Neural cell (in vitro differentiated cells): Measurements from ENCODE around the gene FOXP4.

Experiments used
- POLR2AphosphoS5 ChIP-seq: IDR thresholded peaks from 2 replicates; pipeline ENCODE4 v1.6.1; 2012
- TF ChIP-seq, protein P1 (sequence below): fragments of 450-650 bp; IDR thresholded peaks from 2 replicates; pipeline ENCODE4 v1.5.1; 2014; ENCODE audit warnings: antibody characterized with exemption, mild to moderate bottlenecking, moderate library complexity; ENCODE audit not compliant: poor library complexity, severe bottlenecking

DNA sequence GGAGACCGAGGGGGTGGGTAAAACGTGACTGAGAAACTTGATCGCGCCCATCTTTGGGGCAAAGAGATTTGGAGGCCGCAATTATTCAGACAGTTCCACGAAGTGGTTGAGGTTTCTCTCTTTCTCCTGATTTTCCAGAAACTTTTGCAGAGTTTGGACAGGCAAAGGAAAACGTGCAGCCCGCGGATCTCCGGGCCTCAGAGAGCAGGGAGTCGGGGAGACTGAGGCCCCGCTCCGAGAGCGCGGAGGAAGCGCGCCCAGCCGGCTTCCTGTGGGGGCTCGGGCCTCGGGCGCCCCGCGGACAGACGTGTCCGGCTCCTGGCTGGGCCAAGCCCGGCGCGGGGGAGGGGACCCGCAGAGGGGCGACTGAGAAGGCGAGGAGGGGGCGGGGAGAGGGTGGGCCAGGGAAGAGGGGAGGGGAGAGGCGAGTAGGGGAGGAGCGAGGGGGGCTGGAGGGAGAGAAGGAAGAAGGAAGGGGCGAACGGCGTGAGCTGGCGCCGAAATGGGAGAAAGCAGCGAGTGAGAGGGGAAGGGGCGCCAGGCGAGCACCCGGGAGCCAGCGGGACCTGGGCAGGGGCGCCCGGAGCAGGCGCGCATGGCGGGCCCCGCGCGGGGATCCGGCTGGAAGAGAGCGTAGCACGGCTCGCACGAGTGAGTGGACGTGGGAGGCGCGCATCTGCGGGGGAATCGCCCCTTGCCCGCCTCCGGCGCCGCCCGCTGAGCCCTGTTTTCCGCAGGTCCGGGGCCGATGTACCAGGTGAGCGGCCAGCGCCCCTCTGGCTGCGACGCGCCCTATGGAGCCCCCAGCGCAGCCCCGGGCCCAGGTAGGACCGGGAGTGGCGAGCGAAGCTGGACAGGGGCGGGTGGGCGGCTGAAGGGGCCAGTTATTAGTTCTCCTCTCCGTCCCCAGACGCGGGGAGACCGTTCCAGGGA is 92.1 kb downstream of the FOXP4 start, which contains the start of gene MDFI:
- TF ChIP-seq, protein P1, sequence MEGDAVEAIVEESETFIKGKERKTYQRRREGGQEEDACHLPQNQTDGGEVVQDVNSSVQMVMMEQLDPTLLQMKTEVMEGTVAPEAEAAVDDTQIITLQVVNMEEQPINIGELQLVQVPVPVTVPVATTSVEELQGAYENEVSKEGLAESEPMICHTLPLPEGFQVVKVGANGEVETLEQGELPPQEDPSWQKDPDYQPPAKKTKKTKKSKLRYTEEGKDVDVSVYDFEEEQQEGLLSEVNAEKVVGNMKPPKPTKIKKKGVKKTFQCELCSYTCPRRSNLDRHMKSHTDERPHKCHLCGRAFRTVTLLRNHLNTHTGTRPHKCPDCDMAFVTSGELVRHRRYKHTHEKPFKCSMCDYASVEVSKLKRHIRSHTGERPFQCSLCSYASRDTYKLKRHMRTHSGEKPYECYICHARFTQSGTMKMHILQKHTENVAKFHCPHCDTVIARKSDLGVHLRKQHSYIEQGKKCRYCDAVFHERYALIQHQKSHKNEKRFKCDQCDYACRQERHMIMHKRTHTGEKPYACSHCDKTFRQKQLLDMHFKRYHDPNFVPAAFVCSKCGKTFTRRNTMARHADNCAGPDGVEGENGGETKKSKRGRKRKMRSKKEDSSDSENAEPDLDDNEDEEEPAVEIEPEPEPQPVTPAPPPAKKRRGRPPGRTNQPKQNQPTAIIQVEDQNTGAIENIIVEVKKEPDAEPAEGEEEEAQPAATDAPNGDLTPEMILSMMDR: no peak
- TF ChIP-seq POLR2AphosphoS5: no peak
